Endothelial cell of umbilical vein (primary cell): ENCODE measurements around the gene USH2A. TPM values are rescaled to one million over a fixed set of nuclear protein-coding genes. Genes with fewer than 3 reads are reported as not detected.

ENCODE experiments used
- BruUV-seq: library from RNA; stranded (reverse); fragments of 400-500 nt; replicated peaks from 2 replicates; lab custom pipeline; 2021; lab: Mats Ljungman, UMichigan
- CTCF ChIA-PET: fragments of 300-600, 350-600 bp; sonication (Branson Sonifier 250); formaldehyde crosslinking; loops from one replicate; lab custom pipeline; 2021; ENCODE audit warnings: antibody characterized with exemption, inconsistent platforms; lab: Charles Lee
- POLR2A ChIA-PET: fragments of 300-600, 350-600 bp; sonication (Branson Sonifier 250); formaldehyde crosslinking; loops from one replicate; lab custom pipeline; 2021; ENCODE audit warnings: antibody characterized with exemption, inconsistent platforms; lab: Charles Lee
- DNase-seq: peaks from one replicate; pipeline ENCODE4 v3.0.0-alpha.2; 2011; ENCODE audit warnings: low read depth, low spot score
- FAIRE-seq: peaks from 2 replicates; lab custom pipeline; 2011; peaks lifted over from hg19 to GRCh38; lab: Jason Lieb, UNC
- H2AFZ ChIP-seq: 2 replicates; pipeline ENCODE4 v1.6.0; 2012; ENCODE audit warnings: low read depth, low read length, control low read depth, inconsistent platforms
- H3K27ac ChIP-seq: 2 replicates; pipeline ENCODE4 v1.5.1; 2011; ENCODE audit warnings: low read depth, mild to moderate bottlenecking, control low read depth, low read length, moderate library complexity; ENCODE audit not compliant: insufficient read depth
- H3K27me3 ChIP-seq, 2 experiments: 2 replicates each; pipeline versions ENCODE4 v1.6.0 to v1.6.1; 2011; ENCODE audit warnings: low read length in 2 of 2, mixed read lengths in 1 of 2; ENCODE audit not compliant: control insufficient read depth in 2 of 2, insufficient read depth in 2 of 2
- H3K36me3 ChIP-seq, 2 experiments: 2 replicates in 1 of 2; 3 replicates in 1 of 2; pipeline ENCODE4 v1.5.1; 2011; ENCODE audit warnings: low read length in 2 of 2, mild to moderate bottlenecking in 1 of 2, moderate library complexity in 1 of 2; ENCODE audit not compliant: control insufficient read depth in 2 of 2, insufficient read depth in 2 of 2; ENCODE audit errors: extremely low read depth in 1 of 2
- H3K4me1 ChIP-seq: 3 replicates; pipeline ENCODE4 v1.5.1; 2011; ENCODE audit warnings: mild to moderate bottlenecking, low read length; ENCODE audit not compliant: control insufficient read depth, insufficient read depth; ENCODE audit errors: extremely low read depth
- H3K4me2 ChIP-seq: 2 replicates; pipeline ENCODE4 v1.6.1; 2011; ENCODE audit warnings: low read length, control low read depth, mixed read lengths; ENCODE audit not compliant: insufficient read depth
- H3K4me3 ChIP-seq, 3 experiments: fragments of 200-600 bp in 1 of 3; sonication (generic), shearing (Covaris generic) in 1 of 3; replicated peaks in 1 of 3; 2 replicates each; pipeline ENCODE4 v1.5.1; 2011 to 2016; ENCODE audit warnings: control low read depth in 3 of 3, low read length in 3 of 3, mild to moderate bottlenecking in 2 of 3, inconsistent platforms in 1 of 3, low read depth in 1 of 3, moderate library complexity in 1 of 3; ENCODE audit not compliant: insufficient read depth in 1 of 3
- H3K79me2 ChIP-seq: 2 replicates; pipeline ENCODE4 v1.6.0; 2012; ENCODE audit warnings: low read length, inconsistent platforms; ENCODE audit not compliant: control insufficient read depth, insufficient read depth
- H3K9ac ChIP-seq: replicated peaks from 2 replicates; pipeline ENCODE3; 2011; ENCODE audit warnings: low read length, control low read depth; ENCODE audit not compliant: insufficient read depth; ENCODE audit errors: extremely low read depth
- H3K9me1 ChIP-seq: replicated peaks from 3 replicates; pipeline ENCODE4 v1.6.0; 2011; ENCODE audit warnings: mild to moderate bottlenecking, low read length; ENCODE audit not compliant: control insufficient read depth, insufficient read depth; ENCODE audit errors: extremely low read depth
- H3K9me3 ChIP-seq: replicated peaks from 2 replicates; pipeline ENCODE4 v1.5.1; 2012; ENCODE audit warnings: low read length, inconsistent platforms; ENCODE audit not compliant: control insufficient read depth, insufficient read depth
- H4K20me1 ChIP-seq: replicated peaks from 2 replicates; pipeline ENCODE3; 2011; ENCODE audit warnings: mild to moderate bottlenecking, low read length; ENCODE audit not compliant: control insufficient read depth, insufficient read depth; ENCODE audit errors: extremely low read depth
- CTCF ChIP-seq, 2 donors: IDR thresholded peaks; 1 replicate in 1 of 2; 2 replicates in 1 of 2; pipeline ENCODE4 v1.5.1; 2011; ENCODE audit warnings: low read length in 2 of 2, mild to moderate bottlenecking in 2 of 2, moderate library complexity in 2 of 2, control low read depth in 1 of 2, inconsistent platforms in 1 of 2, low read depth in 1 of 2; ENCODE audit not compliant: insufficient read depth in 1 of 2; ENCODE audit errors: extremely low read depth in 1 of 2
- EZH2 ChIP-seq: IDR thresholded peaks from 2 replicates; pipeline ENCODE4 v1.6.1; 2012; ENCODE audit warnings: borderline replicate concordance, low read depth, mild to moderate bottlenecking, moderate library complexity, low read length, inconsistent platforms; ENCODE audit not compliant: severe bottlenecking
- FOS ChIP-seq: IDR thresholded peaks from 2 replicates; pipeline ENCODE4 v1.6.1; 2011; ENCODE audit warnings: mild to moderate bottlenecking, low read length, moderate library complexity, borderline replicate concordance; ENCODE audit not compliant: insufficient read depth
- GATA2 ChIP-seq: IDR thresholded peaks from 2 replicates; pipeline ENCODE4 v1.7.0; 2011; ENCODE audit warnings: low read depth, mild to moderate bottlenecking, moderate library complexity, mixed read lengths, low read length; ENCODE audit not compliant: insufficient read length, insufficient read depth
- JUN ChIP-seq: IDR thresholded peaks from 2 replicates; pipeline ENCODE4 v1.6.1; 2011; ENCODE audit warnings: borderline replicate concordance, low read depth; ENCODE audit not compliant: insufficient read length, insufficient read depth
- MAX ChIP-seq: IDR thresholded peaks from 2 replicates; pipeline ENCODE4 v1.6.1; 2011; ENCODE audit not compliant: insufficient read depth, insufficient read length
- MYC ChIP-seq: IDR thresholded peaks from one replicate; pipeline ENCODE4 v1.6.1; 2011; ENCODE audit warnings: mild to moderate bottlenecking, low read depth, low read length
- POLR2A ChIP-seq: IDR thresholded peaks from 2 replicates; pipeline ENCODE4 v1.6.1; 2012; ENCODE audit warnings: low read depth, mild to moderate bottlenecking, control low read depth, low read length
- POLR2AphosphoS5 ChIP-seq: IDR thresholded peaks from 2 replicates; pipeline ENCODE4 v1.6.1; 2012; ENCODE audit warnings: low read depth, mild to moderate bottlenecking, control low read depth, low read length, moderate library complexity; ENCODE audit not compliant: insufficient read depth
- dilution Hi-C: fragments of 300-500 bp; cut with MboI; formaldehyde crosslinking; loops from one replicate; pipeline ENCODE4 v1.15.0; 2019; ENCODE audit warnings: low sequenced_read_pairs; ENCODE audit not compliant: extremely low pct_ligation_motif_present
- intact Hi-C: fragments of 100-400 bp; cut with micrococcal nuclease; formaldehyde crosslinking; loops from one replicate; pipeline ENCODE4 v1.10.0; 2022
- polyA plus RNA-seq, 4 experiments: library from polyadenylated mRNA; depleted of rRNA in 3 of 4; stranded (reverse) in 3 of 4; unstranded in 1 of 4; fragments of >200 nt; gene quantifications; 2 replicates each; pipeline versions ENCODE4 v1.2.1 to v1.2.3, GENCODE V29; 2011 to 2012; ENCODE audit warnings: missing spikeins in 1 of 4
- total RNA-seq: library from RNA; stranded (reverse); gene quantifications from 2 replicates; pipeline ENCODE4 v1.2.3, GENCODE V29; 2021

The USH2A gene
- total and polyA plus RNA-seq, 2 donors (not counting 3 experiments of a cell fraction or from before 2014, with no cell fraction given): not detected

- no peaks in the 10 kb centered on the region for H3K9me1 ChIP-seq
- POLR2A ChIA-PET: no interaction called here
- DNase-seq (no peak), FAIRE-seq (no peak)
- no peaks in the 10 kb centered on the region for H4K20me1 ChIP-seq
- no peaks in the 10 kb centered on the region for H3K27me3 ChIP-seq
- CTCF ChIA-PET: interaction anchor here (0.5 kb wide), 1 partner anchor 1449 kb away, joined by 3 read pairs; no protein-coding TSS in a partner anchor
- intact Hi-C loops (no loop called here), dilution Hi-C loops (no loop called here)
- no peak overlapping the region for H2AFZ ChIP-seq
- H3K27ac ChIP-seq: no peak overlapping the region
- H3K79me2 ChIP-seq: no peaks in the 10 kb centered on the region
- no peak overlapping the region for H3K4me3 ChIP-seq
- no TSS peak for BruUV-seq
- no peaks in the 10 kb centered on the region for H3K4me1 ChIP-seq
- H3K36me3 ChIP-seq: no peaks in the 10 kb centered on the region
- no peak overlapping the region for H3K9ac ChIP-seq
- no peak for TF ChIP-seq POLR2A
- no peak for TF ChIP-seq FOS
- TF ChIP-seq GATA2: no peak
- TF ChIP-seq JUN: no peak
- TF ChIP-seq MYC: no peak
- TF ChIP-seq MAX: no peak
- no peak for TF ChIP-seq CTCF (IDR thresholded peaks at IDR 0.05; ENCODE audit: extremely low read depth in 1 of 2, insufficient read depth in 1 of 2, low read depth in 1 of 2, low read length in 2 of 2)
- no peak for TF ChIP-seq EZH2
- TF ChIP-seq POLR2AphosphoS5: no peak
- H3K9me3 ChIP-seq: peaks cover 3% of the 10 kb centered on the region
- H3K4me2 ChIP-seq: no peak overlapping the region
Observed at GRCh38 chr1:216222288-216222687, 201.0 kb downstream of the USH2A start.
